Adrenal gland (tissue), 12 donors: ENCODE measurements around the gene C17orf67. TPM values are rescaled to one million over a fixed set of nuclear protein-coding genes. Genes with fewer than 3 reads are reported as not detected.
A peak's percentile ranks its signal among the peaks of the same experiment; 100 is the strongest.

ENCODE experiments used
- DNase-seq, 7 donors: peaks; one replicate each; pipeline ENCODE4 v3.0.0-alpha.2; 2019 to 2020
- H3K27ac ChIP-seq, 5 donors: fragments of 200-600 bp; sonication (generic) in 4 of 5; 1 replicate in 3 of 5; 2 replicates in 2 of 5; pipeline versions ENCODE4 v1.5.1 to v1.8.0; 2016 to 2020; ENCODE audit warnings: mild to moderate bottlenecking in 1 of 5
- H3K27me3 ChIP-seq: fragments of 200-600 bp; 2 replicates; pipeline ENCODE4 v1.8.0; 2021
- H3K36me3 ChIP-seq, 2 donors: fragments of 200-600 bp; replicated peaks in 1 of 2; 1 replicate in 1 of 2; 2 replicates in 1 of 2; pipeline versions ENCODE4 v1.5.1 to v1.8.0; 2018 to 2022
- H3K4me1 ChIP-seq, 2 donors: fragments of 200-600 bp; replicated peaks in 1 of 2; 1 replicate in 1 of 2; 2 replicates in 1 of 2; pipeline versions ENCODE4 v1.5.1 to v1.8.0; 2018 to 2021
- H3K4me3 ChIP-seq, 4 donors: fragments of 200-600 bp; sonication (generic) in 3 of 4; one replicate each; pipeline ENCODE4 v1.5.1; 2016 to 2018
- H3K9me3 ChIP-seq, 3 donors: fragments of 200-600 bp; sonication (generic) in 1 of 3; replicated peaks in 1 of 3; 1 replicate in 2 of 3; 2 replicates in 1 of 3; pipeline versions ENCODE4 v1.5.1 to v1.8.0; 2016 to 2021
- POLR2A ChIP-seq, 2 donors: fragments of 450-650 bp; IDR thresholded peaks; one replicate each; pipeline ENCODE4 v1.6.1; 2017; ENCODE audit warnings: antibody characterized with exemption in 2 of 2, mild to moderate bottlenecking in 2 of 2, moderate library complexity in 1 of 2
- WGBS, 4 donors: extraction: QIAGEN DNeasy Blood & Tissue Kit in 2 of 4; methylation state at CpG; one replicate each; pipeline versions ENCODE4 v1.1.5 to v1.1.7; 2013 to 2017; 5-methylcytosine and 5-hydroxymethylcytosine counted together
- intact Hi-C, 2 donors: fragments of 100-400 bp; cut with DNase I; formaldehyde crosslinking; loops; one replicate each; pipeline versions ENCODE4 v1.14.1 to v1.15.0; 2022 to 2023
- polyA plus RNA-seq, 3 donors: library from polyadenylated mRNA; stranded (reverse); fragments of 200-250 nt in 2 of 3; fragments of 350-450 nt in 1 of 3; fragmentation: Illumina TruSeq in 1 of 3; extraction: RNeasy Lipid Tissue Mini Kit (QIAGEN cat#74804) in 1 of 3; gene quantifications; one replicate each; pipeline ENCODE4 v1.2.3, GENCODE V29; 2013 to 2014
- total RNA-seq, 9 donors: library from RNA; depleted of rRNA in 4 of 9; stranded (reverse); fragments of >200 nt in 4 of 9; fragments of 120-200 nt in 1 of 9; fragmentation: NEBNext Ultra II Directional in 1 of 9; extraction: Animal tissue kit (Norgen Biotek cat#: 25700) in 1 of 9; gene quantifications; one replicate each; pipeline versions ENCODE4 v1.1.0 to v1.2.4, GENCODE V29; 2013 to 2023
- TF ChIP-seq, protein P1 (sequence below), 6 experiments: fragments of 450-650 bp in 4 of 6; fragments of 200-600 bp in 2 of 6; sonication (generic) in 1 of 6; IDR thresholded peaks; 1 replicate in 5 of 6; 2 replicates in 1 of 6; pipeline versions ENCODE4 v1.5.1 to v1.8.0; 2016 to 2021; ENCODE audit warnings: antibody characterized with exemption in 6 of 6, mild to moderate bottlenecking in 2 of 6, moderate library complexity in 1 of 6
- donor health status: healthy with polysubstance abuse.
- donor health status: Bipolar disorder and iron deficiency.
- donor health status: DM: yes; HTN: yes; CAD: no.
- donor health status: DM: no; HTN: no; CAD: no.
- donor health status: DM: no; HTN: no; CAD: no.
- donor health status: DM: yes; HTN: yes; CAD: no.

The C17orf67 gene
- total and polyA plus RNA-seq, 12 donors = 0.29 to 3.3 (median 0.57) TPM; not detected in 2

GRCh38 chr17:56830726-56831368 lies 2.9 kb downstream of the C17orf67 start:
- H3K27me3 ChIP-seq = no peaks in the 10 kb centered on the region
- no peak overlapping the region for H3K4me3 ChIP-seq
- intact Hi-C loops = no loop called here
- H3K9me3 ChIP-seq = no peaks in the 10 kb centered on the region
- no peak for DNase-seq
- TF ChIP-seq, protein P1, sequence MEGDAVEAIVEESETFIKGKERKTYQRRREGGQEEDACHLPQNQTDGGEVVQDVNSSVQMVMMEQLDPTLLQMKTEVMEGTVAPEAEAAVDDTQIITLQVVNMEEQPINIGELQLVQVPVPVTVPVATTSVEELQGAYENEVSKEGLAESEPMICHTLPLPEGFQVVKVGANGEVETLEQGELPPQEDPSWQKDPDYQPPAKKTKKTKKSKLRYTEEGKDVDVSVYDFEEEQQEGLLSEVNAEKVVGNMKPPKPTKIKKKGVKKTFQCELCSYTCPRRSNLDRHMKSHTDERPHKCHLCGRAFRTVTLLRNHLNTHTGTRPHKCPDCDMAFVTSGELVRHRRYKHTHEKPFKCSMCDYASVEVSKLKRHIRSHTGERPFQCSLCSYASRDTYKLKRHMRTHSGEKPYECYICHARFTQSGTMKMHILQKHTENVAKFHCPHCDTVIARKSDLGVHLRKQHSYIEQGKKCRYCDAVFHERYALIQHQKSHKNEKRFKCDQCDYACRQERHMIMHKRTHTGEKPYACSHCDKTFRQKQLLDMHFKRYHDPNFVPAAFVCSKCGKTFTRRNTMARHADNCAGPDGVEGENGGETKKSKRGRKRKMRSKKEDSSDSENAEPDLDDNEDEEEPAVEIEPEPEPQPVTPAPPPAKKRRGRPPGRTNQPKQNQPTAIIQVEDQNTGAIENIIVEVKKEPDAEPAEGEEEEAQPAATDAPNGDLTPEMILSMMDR (IDR thresholded peaks at IDR 0.05) = no peak
- no peak for TF ChIP-seq POLR2A (IDR thresholded peaks at IDR 0.05)
- H3K36me3 ChIP-seq = no peaks in the 10 kb centered on the region
- H3K27ac ChIP-seq = no peak overlapping the region
- peaks cover 6 to 23% of the 10 kb centered on the region in 2 donors for H3K4me1 ChIP-seq
- WGBS, 4 donors = 90 to 96% (median 93%) methylated on average over 7 of the region's 7 CpGs

DNA sequence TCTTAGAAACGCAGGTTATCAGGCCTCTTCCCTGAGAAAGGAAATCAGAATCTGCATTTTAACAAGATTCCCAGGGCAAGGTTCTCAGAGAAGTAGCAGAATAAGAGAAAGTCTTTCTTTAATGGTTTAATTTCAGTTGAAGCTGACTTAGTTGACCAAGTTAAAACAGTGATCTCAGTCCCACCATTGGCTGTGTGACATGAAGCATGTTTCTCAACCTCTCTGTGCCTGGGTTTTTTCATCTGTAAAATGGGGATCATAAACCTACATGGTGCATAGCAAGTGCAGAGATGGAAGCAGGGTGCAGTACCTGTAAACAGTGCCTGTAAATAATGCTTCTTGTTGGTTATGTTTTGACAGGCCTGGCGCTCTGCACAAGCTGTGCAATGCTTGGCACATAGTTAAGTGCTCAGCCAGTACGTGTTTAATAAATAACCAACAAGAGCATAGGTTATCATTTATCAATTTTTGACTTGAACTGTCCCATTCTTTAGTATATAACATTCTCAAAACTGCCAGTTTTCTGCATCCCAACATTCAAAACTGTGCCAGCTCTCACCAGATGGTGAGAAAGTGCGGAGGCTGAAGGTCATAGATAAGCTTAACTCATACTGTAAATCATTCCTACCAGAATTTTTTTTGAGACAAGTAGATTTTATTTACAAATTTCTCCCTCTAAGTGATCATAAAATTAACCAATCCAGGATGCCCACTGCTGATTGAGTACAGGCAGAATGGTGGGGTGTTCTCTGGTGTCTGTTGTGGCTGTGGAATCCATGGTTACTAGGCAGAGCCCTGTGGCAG lies 6.9 kb downstream of the C17orf67 start:
- peak in 1 of 7 donors; percentile 16 for DNase-seq
- Histone ChIP-seq H3K9me3 (no peaks in the 10 kb centered on the region), H3K27me3 (no peaks in the 10 kb centered on the region), H3K4me3 (no peak overlapping the region), H3K4me1 (no peaks in the 10 kb centered on the region), H3K36me3 (no peaks in the 10 kb centered on the region), H3K27ac (no peak overlapping the region)
- no peak for TF ChIP-seq POLR2A (IDR thresholded peaks at IDR 0.05)
- TF ChIP-seq, protein P1 (IDR thresholded peaks at IDR 0.05) = no peak
- 78 to 87% (median 78%) methylated on average over 4 of the region's 4 CpGs for WGBS, 4 donors
- intact Hi-C loops = no loop called here

DNA sequence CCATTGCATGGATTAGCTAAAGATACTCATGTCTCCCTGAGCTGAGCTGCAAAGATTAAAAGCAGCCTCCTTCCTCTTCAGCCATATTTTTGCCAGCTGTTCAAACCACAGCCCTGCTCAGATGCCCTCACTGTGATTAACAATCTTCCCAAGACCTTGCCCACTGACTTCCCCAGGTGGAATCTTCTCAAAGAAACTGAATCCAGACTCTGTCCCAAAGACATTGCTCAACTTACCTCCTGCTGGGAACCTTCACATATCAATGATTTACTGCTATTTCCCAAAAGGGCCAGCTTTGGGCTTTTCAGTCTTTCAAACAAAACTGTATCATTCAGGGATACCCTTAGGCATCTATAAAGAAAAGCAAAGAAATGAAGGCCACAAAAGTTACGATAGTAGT lies 9.2 kb downstream of the C17orf67 start:
- H3K27me3 ChIP-seq = no peaks in the 10 kb centered on the region
- no peaks in the 10 kb centered on the region for H3K4me1 ChIP-seq
- intact Hi-C loops = no loop called here
- 95 to 100% (median 95%) methylated on average over 1 of the region's 1 CpG for WGBS, 4 donors
- DNase-seq = no peak
- no peak overlapping the region for H3K27ac ChIP-seq
- no peaks in the 10 kb centered on the region for H3K36me3 ChIP-seq
- no peak overlapping the region for H3K4me3 ChIP-seq
- TF ChIP-seq, protein P1 (IDR thresholded peaks at IDR 0.05) = no peak
- no peak for TF ChIP-seq POLR2A (IDR thresholded peaks at IDR 0.05)
- H3K9me3 ChIP-seq = no peaks in the 10 kb centered on the region

DNA sequence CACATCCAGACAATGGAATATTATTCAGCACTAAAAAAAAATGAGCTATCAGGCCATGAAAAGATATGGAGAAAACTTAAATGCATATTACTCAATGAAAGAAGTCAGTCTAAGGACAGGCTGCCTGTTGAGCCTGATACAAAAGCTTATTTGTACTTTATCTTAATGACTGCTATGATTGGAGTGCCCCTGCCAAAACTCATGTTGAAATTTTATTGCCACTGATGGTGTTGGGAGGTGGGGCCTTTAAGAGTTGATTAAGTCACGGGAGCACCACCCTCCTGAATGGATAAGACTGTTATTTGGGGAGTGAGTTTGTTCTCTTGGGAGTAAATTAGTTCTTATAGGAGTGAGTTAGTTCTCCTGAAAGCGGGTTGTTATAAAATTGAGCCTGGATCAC lies 9.9 kb downstream of the C17orf67 start:
- intact Hi-C loops = no loop called here
- Histone ChIP-seq H3K36me3 (no peaks in the 10 kb centered on the region), H3K4me1 (no peaks in the 10 kb centered on the region), H3K4me3 (no peak overlapping the region), H3K27ac (no peak overlapping the region), H3K9me3 (no peaks in the 10 kb centered on the region), H3K27me3 (no peaks in the 10 kb centered on the region)
- WGBS, 4 donors = 92 to 100% (median 95%) methylated on average over 2 of the region's 2 CpGs
- TF ChIP-seq POLR2A (IDR thresholded peaks at IDR 0.05) = no peak
- TF ChIP-seq, protein P1 (IDR thresholded peaks at IDR 0.05) = no peak
- no peak for DNase-seq
